Measurements from ENCODE around the gene CD101.

Gene CD101

GRCh38 chr1:117059678-117060440, 58.3 kb downstream of the CD101 start, which contains the start of gene TTF2:
Gene TTF2 (plus strand): TSS chr1:117060326. CDS start chr1:117060347, 21 bp downstream.
- DNase-seq, result peak; percentile 96

- no peak for DNase-seq
These were observed 59.1 kb downstream of the CD101 start for GRCh38 chr1:117060441-117061317.

GRCh38 chr1:117061986-117062415, 60.4 kb downstream of the CD101 start:
- peak; percentile 11 for DNase-seq

- no peak for DNase-seq
These were observed 64.8 kb downstream of the CD101 start for GRCh38 chr1:117066367-117066766.

- peak; percentile 25 for DNase-seq
These were observed 66.2 kb downstream of the CD101 start for GRCh38 chr1:117067533-117068370.

GRCh38 chr1:117068580-117068979, 67.0 kb downstream of the CD101 start:
- DNase-seq, result no peak

GRCh38 chr1:117069220-117069844, 67.8 kb downstream of the CD101 start:
- DNase-seq, result no peak

- DNase-seq, result no peak
These were observed 68.6 kb downstream of the CD101 start for GRCh38 chr1:117070124-117070523.

- DNase-seq, result no peak
These were observed 75.1 kb downstream of the CD101 start for GRCh38 chr1:117076648-117077047.

GRCh38 chr1:117077267-117077666, 75.7 kb downstream of the CD101 start:
- peak; percentile 55 for DNase-seq

- no peak for DNase-seq
These were observed 78.2 kb downstream of the CD101 start for GRCh38 chr1:117079737-117080136.

- no peak for DNase-seq
These were observed 82.7 kb downstream of the CD101 start for GRCh38 chr1:117084231-117084630.

Measured in NK-92 treated with Interleukin-12 subunit alpha and Interleukin-12 subunit beta, amount 100 ng/mL, for 24 hours (cell line).